GM21825 (cell line): ENCODE results near the gene RABEP1.

Source experiments
- ATAC-seq: cut with Tn5 transposase; IDR thresholded peaks from one replicate; pipeline ENCODE4 v1.9.1; 2021; ENCODE audit warnings: mild to moderate bottlenecking, moderate library complexity; ENCODE audit not compliant: unreplicated experiment

Gene RABEP1

GRCh38 chr17:5355421-5356129, 73.5 kb downstream of the RABEP1 start:
- ATAC-seq = no peak

GRCh38 chr17:5361426-5361825, 79.3 kb downstream of the RABEP1 start:
- ATAC-seq = no peak

DNA sequence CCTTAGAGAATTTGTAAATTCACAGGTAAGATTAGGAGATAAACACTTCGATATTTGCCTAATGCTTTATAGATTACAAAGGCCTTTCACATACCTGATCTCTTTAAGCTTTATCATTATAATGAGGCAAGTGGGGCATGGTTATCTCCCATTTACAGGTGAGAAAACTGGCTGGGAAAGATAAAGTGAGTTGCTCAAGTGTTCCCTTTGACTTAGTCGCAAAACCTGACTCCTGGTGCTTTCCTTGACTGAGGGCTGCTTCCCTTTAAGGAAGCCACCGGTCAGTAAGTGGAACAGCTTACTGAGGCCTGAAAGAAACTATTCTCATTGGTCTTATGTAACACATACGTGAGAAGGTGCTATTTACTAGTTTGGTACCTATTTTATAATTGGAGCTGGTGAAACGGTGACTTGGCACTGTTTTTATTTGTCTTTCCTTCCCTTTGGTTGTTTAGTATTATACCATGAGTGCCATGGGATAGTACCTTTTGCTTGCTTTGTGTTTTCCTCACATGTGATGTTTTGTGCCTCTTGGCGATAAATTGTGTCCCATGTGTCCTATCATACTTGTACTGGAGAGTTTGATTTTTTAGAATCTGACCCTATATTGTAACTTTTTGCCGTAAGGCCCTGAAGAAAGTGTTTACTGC, 80.2 kb downstream of the RABEP1 start:
- ATAC-seq = no peak

- ATAC-seq = no peak
Measured at GRCh38 chr17:5364156-5364555, 82.1 kb downstream of the RABEP1 start.

GRCh38 chr17:5364696-5365095, 82.6 kb downstream of the RABEP1 start:
- no peak for ATAC-seq

DNA sequence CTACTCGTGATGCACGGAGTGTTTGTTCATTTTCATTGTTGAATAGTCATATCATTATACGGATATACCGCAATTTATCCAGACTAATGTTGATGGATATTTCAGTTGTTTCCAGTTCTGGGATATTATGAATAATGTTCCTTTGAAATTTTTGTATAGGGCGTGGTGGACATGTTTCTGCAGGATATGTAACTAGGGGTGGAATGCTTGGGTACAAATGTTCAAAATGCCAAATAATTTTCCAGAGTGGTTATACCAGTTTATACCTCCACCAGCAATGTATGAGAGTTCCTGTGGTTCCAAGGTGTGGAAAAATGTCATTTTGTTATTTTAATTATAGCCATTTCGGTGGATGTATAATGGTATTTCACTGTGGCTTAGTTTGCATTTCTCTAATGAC, 83.7 kb downstream of the RABEP1 start:
- ATAC-seq = no peak

DNA sequence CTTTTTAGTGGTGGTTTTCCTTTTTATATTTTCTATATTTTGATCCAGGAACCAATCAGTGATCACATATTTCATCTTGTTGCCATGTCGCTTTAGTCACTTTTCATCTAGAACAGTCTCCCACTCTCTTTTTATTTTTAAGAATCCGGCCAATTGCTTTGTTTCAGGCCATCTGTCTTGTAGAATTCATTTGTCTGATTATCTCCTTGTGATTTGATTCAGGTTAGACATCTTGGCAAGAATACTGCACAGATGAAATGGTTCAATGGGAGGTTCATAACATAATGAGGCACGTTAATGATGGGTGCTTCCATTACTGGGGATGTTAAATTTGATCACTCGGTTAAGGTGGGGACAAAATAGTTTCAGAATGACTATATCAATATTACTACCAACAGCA, 88.3 kb downstream of the RABEP1 start:
- no peak for ATAC-seq

- ATAC-seq = no peak
Measured at GRCh38 chr17:5373112-5373511, 91.0 kb downstream of the RABEP1 start.

GRCh38 chr17:5378566-5379207, 96.6 kb downstream of the RABEP1 start:
- ATAC-seq = no peak

GRCh38 chr17:5379351-5380107, 97.4 kb downstream of the RABEP1 start:
- ATAC-seq = no peak

GRCh38 chr17:5380491-5381135, 98.5 kb downstream of the RABEP1 start:
- no peak for ATAC-seq

DNA sequence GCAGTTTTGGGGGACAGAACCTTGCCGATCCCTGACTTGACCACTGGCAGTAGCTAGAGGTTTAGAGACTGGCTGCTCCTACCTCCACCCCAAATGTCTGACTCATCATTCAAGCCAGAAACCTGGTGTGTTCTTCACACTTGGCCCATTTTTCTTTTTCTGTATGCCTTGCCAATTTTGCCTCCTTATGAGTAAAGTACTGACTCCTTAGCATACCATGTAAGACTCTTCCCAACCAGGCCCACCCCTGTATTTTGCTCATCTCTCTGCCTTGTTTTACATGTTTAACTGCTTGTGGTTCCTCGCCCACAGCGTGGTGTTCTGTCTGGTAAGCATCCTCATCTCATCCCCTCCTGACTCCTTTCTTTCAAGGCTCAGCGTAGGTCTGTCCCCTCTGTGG, 99.5 kb downstream of the RABEP1 start:
- ATAC-seq = no peak

DNA sequence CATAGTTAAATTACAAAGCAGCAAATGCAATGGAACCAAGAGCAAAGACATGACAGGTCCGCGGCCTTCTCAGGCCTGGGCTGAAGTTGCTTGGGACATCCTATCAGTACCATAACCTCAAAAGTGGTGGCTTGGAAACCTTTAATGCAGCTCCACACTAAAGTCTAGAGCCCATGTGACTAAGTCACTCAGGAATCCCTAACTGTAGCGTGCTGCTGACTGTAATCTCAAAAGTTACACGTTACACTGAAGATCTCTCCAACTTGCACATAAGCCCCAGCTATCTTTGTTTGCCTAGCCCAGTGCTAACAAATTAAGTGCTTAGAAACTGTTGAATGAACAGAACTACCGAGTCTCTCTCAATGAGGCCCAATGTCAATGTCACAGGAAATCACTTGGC, 109.6 kb downstream of the RABEP1 start:
- ATAC-seq = no peak

DNA sequence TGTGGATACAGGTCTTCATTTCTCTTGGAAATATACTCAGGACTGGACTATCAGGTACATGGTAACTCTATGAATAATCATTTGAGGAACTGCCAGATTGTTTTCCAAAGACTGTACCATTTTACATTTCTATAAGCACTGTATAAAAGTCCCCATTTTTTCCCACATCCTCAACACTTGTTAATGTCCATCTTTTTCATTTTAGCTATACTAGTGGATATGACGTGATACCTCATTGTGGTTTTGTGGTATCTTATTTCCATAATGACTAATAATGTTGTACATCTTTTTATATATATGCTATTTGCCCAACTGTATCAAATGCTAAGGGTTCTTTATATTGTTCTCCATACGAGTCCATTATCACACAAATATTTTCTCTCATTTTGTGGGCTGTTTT, 114.5 kb downstream of the RABEP1 start:
- ATAC-seq = no peak

DNA sequence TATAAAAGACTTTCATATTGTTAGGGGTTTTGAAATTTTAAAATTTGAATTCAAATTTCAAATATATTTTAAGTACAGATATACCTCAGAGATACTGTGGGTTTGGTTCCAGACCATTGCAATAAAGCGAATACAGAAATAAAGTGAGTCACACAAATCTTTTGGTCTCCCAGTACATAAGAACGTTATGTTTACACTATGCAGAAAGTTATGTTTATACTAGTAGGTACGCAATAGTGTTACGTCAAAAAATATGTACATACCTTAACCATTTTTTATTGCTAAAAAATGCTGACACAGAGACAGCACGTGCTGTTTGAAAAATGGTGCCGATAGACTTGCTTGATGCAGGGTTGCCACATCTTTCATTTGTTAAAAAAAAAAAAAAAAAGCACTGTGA, 117.7 kb downstream of the RABEP1 start:
- ATAC-seq = no peak

- no peak for ATAC-seq
Measured at GRCh38 chr17:5405400-5405799, 123.3 kb downstream of the RABEP1 start.

GRCh38 chr17:5408186-5408585, 126.1 kb downstream of the RABEP1 start:
- no peak for ATAC-seq

DNA sequence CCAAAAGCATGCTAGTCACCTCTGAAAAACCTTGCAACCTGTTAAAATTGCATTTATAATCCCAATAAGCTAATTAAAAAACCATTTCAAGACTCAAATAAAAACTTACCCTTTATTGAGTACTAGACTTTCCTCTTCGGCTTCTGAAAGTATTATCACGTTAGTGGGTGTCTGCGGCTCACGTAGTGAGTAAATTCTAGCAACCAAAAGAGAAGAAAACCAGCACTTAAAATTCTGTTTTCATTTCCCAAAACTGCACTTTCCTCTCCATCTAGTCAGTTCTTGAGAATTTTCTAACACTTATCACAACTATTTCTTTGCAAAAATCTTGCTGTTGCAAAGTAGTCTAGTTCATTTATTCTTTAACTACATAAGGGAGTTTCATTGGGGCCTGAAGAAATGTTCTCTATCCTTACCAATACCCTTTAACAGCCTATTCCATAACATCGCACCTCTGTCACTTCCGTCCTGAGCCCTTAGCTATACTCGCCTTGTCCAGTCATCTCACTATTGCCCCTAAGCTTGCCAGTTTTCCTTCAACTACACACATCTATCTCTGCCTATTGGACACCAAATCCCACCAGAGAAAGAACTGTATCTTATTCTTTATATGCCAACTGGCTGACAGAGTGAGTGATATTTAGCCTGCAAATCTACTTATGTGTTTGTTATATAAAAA, 128.6 kb downstream of the RABEP1 start:
- ATAC-seq = no peak

- no peak for ATAC-seq
Measured at GRCh38 chr17:5413682-5414081, 131.6 kb downstream of the RABEP1 start.

DNA sequence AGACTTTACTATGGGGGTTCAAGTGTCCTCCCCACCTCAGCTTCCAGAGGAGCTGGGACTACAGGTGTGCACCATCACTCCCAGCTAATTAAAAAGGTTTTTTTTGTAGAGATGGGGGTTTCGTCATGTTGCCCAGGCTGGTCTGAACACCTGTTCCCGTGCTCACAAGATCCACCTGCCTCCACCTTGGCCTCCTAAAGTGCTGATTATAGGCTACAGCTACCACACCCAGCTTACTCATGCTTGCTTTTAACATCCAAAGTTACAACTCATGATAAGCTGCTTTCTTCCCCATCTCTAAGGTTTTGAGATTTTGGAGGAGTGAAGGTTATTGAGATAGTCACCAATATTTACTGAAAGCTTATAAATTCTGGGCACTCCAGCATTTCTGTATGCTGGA, 134.8 kb downstream of the RABEP1 start:
- ATAC-seq = no peak
